ENCODE data around the gene FHOD1. TPM values are rescaled to one million over a fixed set of nuclear protein-coding genes. Genes with fewer than 3 reads are reported as not detected.

FHOD1 gene
- total RNA-seq, 1 donor from 2014 or later = 17.2 TPM

- H3K4me1 ChIP-seq = no peaks in the 10 kb centered on the region
- H3K36me3 ChIP-seq = no peaks in the 10 kb centered on the region
- no peak for TF ChIP-seq CTCF (IDR thresholded peaks at IDR 0.05)
- no peak for TF ChIP-seq POLR2AphosphoS5 (IDR thresholded peaks at IDR 0.05; ENCODE audit: insufficient read depth in 1 of 2, low read depth in 1 of 2)
- TF ChIP-seq POLR2A (IDR thresholded peaks at IDR 0.05) = no peak
- H3K9me3 ChIP-seq = no peaks in the 10 kb centered on the region
- H3K4me3 ChIP-seq = no peak overlapping the region
- no peak for DNase-seq (ENCODE audit: extremely low spot score in 2 of 2)
- no peak overlapping the region for H3K27ac ChIP-seq
- intact Hi-C loops (cut with DNase I) = no loop called here
- no peaks in the 10 kb centered on the region for H3K27me3 ChIP-seq
These were observed 18.6 kb upstream of the FHOD1 start for GRCh38 chr16:67265834-67266233.

- Histone ChIP-seq H3K4me1 (no peaks in the 10 kb centered on the region), H3K27me3 (no peaks in the 10 kb centered on the region), H3K36me3 (no peaks in the 10 kb centered on the region), H3K27ac (no peak overlapping the region), H3K9me3 (no peaks in the 10 kb centered on the region), H3K4me3 (no peak overlapping the region)
- intact Hi-C loops (cut with DNase I) = no loop called here
- DNase-seq (ENCODE audit: extremely low spot score in 2 of 2) = no peak
- no peak for TF ChIP-seq POLR2AphosphoS5 (IDR thresholded peaks at IDR 0.05; ENCODE audit: insufficient read depth in 1 of 2, low read depth in 1 of 2)
- no peak for TF ChIP-seq CTCF (IDR thresholded peaks at IDR 0.05)
- TF ChIP-seq POLR2A (IDR thresholded peaks at IDR 0.05) = no peak
These were observed 17.6 kb upstream of the FHOD1 start for GRCh38 chr16:67264866-67265265.

GRCh38 chr16:67264277-67264676 lies 17.0 kb upstream of the FHOD1 start:
- H3K27me3 ChIP-seq = no peaks in the 10 kb centered on the region
- no peak for DNase-seq (ENCODE audit: extremely low spot score in 2 of 2)
- no peak overlapping the region for H3K27ac ChIP-seq
- no peak overlapping the region for H3K4me3 ChIP-seq
- no peaks in the 10 kb centered on the region for H3K4me1 ChIP-seq
- no peaks in the 10 kb centered on the region for H3K9me3 ChIP-seq
- TF ChIP-seq POLR2AphosphoS5 (IDR thresholded peaks at IDR 0.05; ENCODE audit: insufficient read depth in 1 of 2, low read depth in 1 of 2) (no peak), CTCF (IDR thresholded peaks at IDR 0.05) (no peak), POLR2A (IDR thresholded peaks at IDR 0.05) (no peak)
- H3K36me3 ChIP-seq = no peaks in the 10 kb centered on the region
- intact Hi-C loops (cut with DNase I) = no loop called here

- Histone ChIP-seq H3K4me3 (no peak overlapping the region), H3K4me1 (no peaks in the 10 kb centered on the region), H3K9me3 (no peaks in the 10 kb centered on the region), H3K36me3 (no peaks in the 10 kb centered on the region), H3K27me3 (no peaks in the 10 kb centered on the region), H3K27ac (no peak overlapping the region)
- no peak for DNase-seq (ENCODE audit: extremely low spot score in 2 of 2)
- TF ChIP-seq POLR2AphosphoS5 (IDR thresholded peaks at IDR 0.05; ENCODE audit: insufficient read depth in 1 of 2, low read depth in 1 of 2) (no peak), CTCF (IDR thresholded peaks at IDR 0.05) (no peak), POLR2A (IDR thresholded peaks at IDR 0.05) (no peak)
- intact Hi-C loops (cut with DNase I) = no loop called here
These were observed 15.9 kb upstream of the FHOD1 start for GRCh38 chr16:67263201-67263600.

GRCh38 chr16:67260426-67261063 lies 13.3 kb upstream of the FHOD1 start:
- no peak for DNase-seq (ENCODE audit: extremely low spot score in 2 of 2)
- no peak overlapping the region for H3K27ac ChIP-seq
- intact Hi-C loops (cut with DNase I) = no loop called here

More at GRCh38 chr16:67260426-67261063, 13.3 kb upstream of the FHOD1 start:
- H3K27me3 ChIP-seq = no peaks in the 10 kb centered on the region
- no peak overlapping the region for H3K4me3 ChIP-seq
- no peaks in the 10 kb centered on the region for H3K9me3 ChIP-seq
- no peaks in the 10 kb centered on the region for H3K36me3 ChIP-seq
- H3K4me1 ChIP-seq = no peaks in the 10 kb centered on the region
- TF ChIP-seq POLR2A (IDR thresholded peaks at IDR 0.05) = no peak
- no peak for TF ChIP-seq POLR2AphosphoS5 (IDR thresholded peaks at IDR 0.05; ENCODE audit: insufficient read depth in 1 of 2, low read depth in 1 of 2)
- peak in 2 of 3 experiments; percentile 9 to 23 for TF ChIP-seq CTCF (IDR thresholded peaks at IDR 0.05)

All from vagina (tissue), 2 donors.